GM18870 (cell line): ENCODE data around the gene RGS10.

Experiments used
- ATAC-seq: cut with Tn5 transposase; IDR thresholded peaks from one replicate; pipeline ENCODE4 v1.9.1; 2021; ENCODE audit warnings: moderate library complexity; ENCODE audit not compliant: unreplicated experiment

The RGS10 gene

DNA sequence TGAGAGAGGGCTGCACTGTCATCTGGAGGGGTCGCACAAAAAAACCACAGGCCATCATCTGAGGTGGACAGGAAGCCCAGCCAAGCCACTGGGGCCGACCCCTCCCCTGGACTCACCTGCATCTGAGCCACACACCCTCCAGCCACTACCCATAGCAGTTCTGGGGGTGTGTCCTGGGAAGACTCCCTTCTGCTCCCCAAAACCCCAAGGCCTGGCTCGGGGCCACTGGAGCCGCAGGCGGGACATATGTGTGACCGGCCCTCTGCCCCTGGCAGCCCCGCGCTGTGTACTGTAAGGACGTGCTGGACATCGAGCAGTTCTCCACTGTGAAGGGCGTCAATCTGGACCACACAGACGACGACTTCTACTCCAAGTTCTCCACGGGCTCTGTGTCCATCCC, 90.1 kb downstream of the RGS10 start:
- no peak for ATAC-seq

GRCh38 chr10:119451300-119451896, 91.1 kb downstream of the RGS10 start:
- no peak for ATAC-seq

- ATAC-seq = no peak
These were observed 91.8 kb downstream of the RGS10 start for GRCh38 chr10:119450606-119451299.
